Peyer's patch (tissue), 4 donors: ENCODE results near the gene PSPC1. TPM values are rescaled to one million over a fixed set of nuclear protein-coding genes. Genes with fewer than 3 reads are reported as not detected.
A peak's percentile ranks its signal among the peaks of the same experiment; 100 is the strongest.
"Not testable (repeated sequence)": the region's sequence is repeated elsewhere in the genome, so short reads cannot be mapped to it uniquely, and the experiment has no call there.

Experiments used
- DNase-seq, 3 donors: peaks; one replicate each; pipeline ENCODE4 v3.0.0-alpha.2; 2017 to 2019
- H3K27ac ChIP-seq, 4 donors: fragments of 200-600 bp; sonication (generic); one replicate each; pipeline ENCODE4 v1.5.1; 2016 to 2019
- H3K27me3 ChIP-seq, 2 donors: fragments of 200-600 bp; sonication (generic); one replicate each; pipeline ENCODE4 v1.5.1; 2019
- H3K36me3 ChIP-seq, 3 donors: fragments of 200-600 bp; sonication (generic); one replicate each; pipeline ENCODE4 v1.5.1; 2016 to 2019
- H3K4me1 ChIP-seq, 4 donors: fragments of 200-600 bp; sonication (generic); one replicate each; pipeline ENCODE4 v1.5.1; 2016 to 2019
- H3K4me3 ChIP-seq, 4 donors: fragments of 200-600 bp; sonication (generic); 1 replicate in 3 of 4; 2 replicates in 1 of 4; pipeline ENCODE4 v1.5.1; 2016 to 2019; ENCODE audit warnings: mild to moderate bottlenecking in 1 of 4
- H3K9me3 ChIP-seq, 4 donors: fragments of 200-600 bp; sonication (generic); one replicate each; pipeline ENCODE4 v1.5.1; 2016 to 2019; ENCODE audit warnings: mild to moderate bottlenecking in 1 of 4
- POLR2A ChIP-seq, 2 donors: fragments of 450-650 bp; IDR thresholded peaks; one replicate each; pipeline ENCODE4 v1.5.1; 2017; ENCODE audit warnings: antibody characterized with exemption in 2 of 2, mild to moderate bottlenecking in 2 of 2, moderate library complexity in 2 of 2
- total RNA-seq, 4 donors: library from RNA; depleted of rRNA; stranded (reverse); fragments of >200 nt; gene quantifications; one replicate each; pipeline ENCODE4 v1.1.0, GENCODE V29; 2016
- TF ChIP-seq, protein P1 (sequence below), 6 experiments: fragments of 450-650 bp in 4 of 6; fragments of 200-600 bp in 2 of 6; sonication (generic) in 1 of 6; IDR thresholded peaks; one replicate each; pipeline ENCODE4 v1.5.1; 2017 to 2019; ENCODE audit warnings: antibody characterized with exemption in 6 of 6, mild to moderate bottlenecking in 3 of 6, moderate library complexity in 1 of 6

Gene PSPC1
- total RNA-seq, 4 donors from 2014 or later = 39.6 to 337 (median 67.3) TPM

DNA sequence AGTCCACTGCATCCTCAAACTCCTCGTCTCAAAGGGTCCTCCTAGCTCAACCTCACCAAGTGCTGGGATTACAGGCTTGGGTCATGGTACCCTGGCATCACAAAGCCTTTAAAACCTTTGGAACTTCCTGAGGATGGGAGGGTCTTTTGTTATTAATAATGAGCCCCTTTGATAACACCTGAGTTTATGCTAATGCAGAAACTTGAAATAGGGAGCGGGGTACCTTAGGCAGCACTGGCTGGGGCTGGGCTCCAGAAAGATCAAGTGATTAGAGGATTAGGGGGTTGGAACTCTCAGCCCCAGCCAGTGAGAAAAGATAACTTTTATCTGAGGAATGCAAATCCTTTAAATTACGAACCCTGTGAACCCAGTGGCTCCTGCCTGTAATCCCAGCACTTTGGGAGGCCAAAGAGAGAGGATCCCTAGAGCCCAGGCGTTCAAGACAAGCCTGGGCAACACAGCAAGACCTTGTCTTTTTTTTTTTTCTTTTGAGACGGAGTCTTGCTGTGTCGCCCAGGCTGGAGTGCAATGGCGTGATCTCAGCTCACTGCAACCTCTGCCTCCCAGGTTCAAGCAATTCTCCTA is 9.3 kb upstream of the PSPC1 start:
- H3K27ac ChIP-seq = no peak overlapping the region
- no peaks in the 10 kb centered on the region for H3K27me3 ChIP-seq
- DNase-seq = no peak
- H3K4me1 ChIP-seq = no peaks in the 10 kb centered on the region
- H3K4me3 ChIP-seq = no peak overlapping the region
- no peaks in the 10 kb centered on the region for H3K9me3 ChIP-seq
- no peaks in the 10 kb centered on the region for H3K36me3 ChIP-seq
- no peak for TF ChIP-seq POLR2A (IDR thresholded peaks at IDR 0.05)
- TF ChIP-seq, protein P1, sequence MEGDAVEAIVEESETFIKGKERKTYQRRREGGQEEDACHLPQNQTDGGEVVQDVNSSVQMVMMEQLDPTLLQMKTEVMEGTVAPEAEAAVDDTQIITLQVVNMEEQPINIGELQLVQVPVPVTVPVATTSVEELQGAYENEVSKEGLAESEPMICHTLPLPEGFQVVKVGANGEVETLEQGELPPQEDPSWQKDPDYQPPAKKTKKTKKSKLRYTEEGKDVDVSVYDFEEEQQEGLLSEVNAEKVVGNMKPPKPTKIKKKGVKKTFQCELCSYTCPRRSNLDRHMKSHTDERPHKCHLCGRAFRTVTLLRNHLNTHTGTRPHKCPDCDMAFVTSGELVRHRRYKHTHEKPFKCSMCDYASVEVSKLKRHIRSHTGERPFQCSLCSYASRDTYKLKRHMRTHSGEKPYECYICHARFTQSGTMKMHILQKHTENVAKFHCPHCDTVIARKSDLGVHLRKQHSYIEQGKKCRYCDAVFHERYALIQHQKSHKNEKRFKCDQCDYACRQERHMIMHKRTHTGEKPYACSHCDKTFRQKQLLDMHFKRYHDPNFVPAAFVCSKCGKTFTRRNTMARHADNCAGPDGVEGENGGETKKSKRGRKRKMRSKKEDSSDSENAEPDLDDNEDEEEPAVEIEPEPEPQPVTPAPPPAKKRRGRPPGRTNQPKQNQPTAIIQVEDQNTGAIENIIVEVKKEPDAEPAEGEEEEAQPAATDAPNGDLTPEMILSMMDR (IDR thresholded peaks at IDR 0.05) = no peak

DNA sequence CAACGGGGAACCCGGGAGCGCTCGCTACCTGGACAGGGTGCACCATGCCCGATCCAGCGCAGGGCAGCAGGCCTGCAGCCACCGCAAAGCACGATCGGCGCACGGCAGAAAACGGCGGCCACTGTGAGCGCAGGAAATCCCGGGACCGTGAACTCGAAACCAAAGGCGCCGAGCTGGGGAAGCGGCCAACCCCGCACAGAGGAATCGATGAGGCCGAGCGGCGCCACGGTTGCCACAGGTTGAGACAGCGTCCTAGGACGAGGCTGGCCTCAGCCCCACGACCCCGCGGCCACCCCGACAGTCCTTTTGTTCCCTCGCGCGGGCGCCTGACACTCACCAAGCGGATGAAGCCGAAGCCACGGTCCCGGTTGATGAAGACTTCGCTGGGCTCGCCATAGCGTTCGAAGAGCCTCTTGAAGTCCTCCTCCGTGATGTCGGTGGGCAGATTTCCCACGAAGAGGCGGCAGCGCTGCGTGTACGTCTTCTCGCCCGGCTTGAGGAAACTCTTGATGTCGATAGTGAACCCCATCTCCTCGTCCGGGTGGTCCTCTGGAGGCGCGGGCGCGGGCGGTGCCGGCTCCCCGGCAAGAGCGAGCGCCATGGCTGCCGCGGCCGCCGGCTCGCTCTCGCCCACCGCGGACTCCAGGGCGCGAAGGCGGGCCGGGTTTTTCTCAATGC is 557 bp downstream of the PSPC1 start:
- peak in 1 of 2 donors; percentile 11 for TF ChIP-seq POLR2A (IDR thresholded peaks at IDR 0.05)
- TF ChIP-seq, protein P1 (IDR thresholded peaks at IDR 0.05) = peak in 1 of 6 experiments; percentile 14
- peaks cover 0 to 6% (median 2%) of the 10 kb centered on the region in 4 donors for H3K4me1 ChIP-seq
- H3K36me3 ChIP-seq = no peaks in the 10 kb centered on the region
- peak overlapping the region; percentile 88 to 95 (median 91) for H3K27ac ChIP-seq
- peak overlapping the region; percentile 76 to 90 (median 85) for H3K4me3 ChIP-seq
- H3K9me3 ChIP-seq = no peaks in the 10 kb centered on the region
- no peaks in the 10 kb centered on the region for H3K27me3 ChIP-seq
- peak; percentile 49 to 77 (median 76) for DNase-seq

DNA sequence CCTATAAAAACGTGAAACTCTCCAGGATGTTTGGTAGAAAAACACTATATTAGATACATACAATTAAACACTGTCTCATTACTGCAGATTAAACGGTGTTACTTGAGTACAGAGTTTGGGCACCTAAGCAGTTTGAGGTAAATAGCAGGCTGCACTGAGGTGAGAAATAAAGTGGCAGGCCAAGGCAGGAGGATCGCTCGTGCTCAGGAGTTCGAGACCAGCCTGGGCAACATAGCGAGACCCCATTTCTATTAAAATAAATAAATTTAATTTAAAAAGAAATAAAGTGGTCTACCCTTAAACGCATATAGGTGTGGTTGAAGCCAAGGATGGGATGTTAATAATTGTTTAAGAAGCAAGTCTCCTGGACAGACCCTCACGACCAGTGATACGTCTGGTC is 1.2 kb downstream of the PSPC1 start:
- DNase-seq = peak in 1 of 3 donors; percentile 37
- Histone ChIP-seq H3K36me3 (no peaks in the 10 kb centered on the region), H3K27ac (peak overlapping the region; percentile 88 to 95 (median 91)), H3K9me3 (no peaks in the 10 kb centered on the region), H3K4me1 (peaks cover 0 to 6% (median 2%) of the 10 kb centered on the region in 4 donors), H3K4me3 (peak overlapping the region; percentile 76 to 90 (median 85)), H3K27me3 (no peaks in the 10 kb centered on the region)
- TF ChIP-seq POLR2A (IDR thresholded peaks at IDR 0.05) = no peak
- TF ChIP-seq, protein P1 (IDR thresholded peaks at IDR 0.05) = no peak

DNA sequence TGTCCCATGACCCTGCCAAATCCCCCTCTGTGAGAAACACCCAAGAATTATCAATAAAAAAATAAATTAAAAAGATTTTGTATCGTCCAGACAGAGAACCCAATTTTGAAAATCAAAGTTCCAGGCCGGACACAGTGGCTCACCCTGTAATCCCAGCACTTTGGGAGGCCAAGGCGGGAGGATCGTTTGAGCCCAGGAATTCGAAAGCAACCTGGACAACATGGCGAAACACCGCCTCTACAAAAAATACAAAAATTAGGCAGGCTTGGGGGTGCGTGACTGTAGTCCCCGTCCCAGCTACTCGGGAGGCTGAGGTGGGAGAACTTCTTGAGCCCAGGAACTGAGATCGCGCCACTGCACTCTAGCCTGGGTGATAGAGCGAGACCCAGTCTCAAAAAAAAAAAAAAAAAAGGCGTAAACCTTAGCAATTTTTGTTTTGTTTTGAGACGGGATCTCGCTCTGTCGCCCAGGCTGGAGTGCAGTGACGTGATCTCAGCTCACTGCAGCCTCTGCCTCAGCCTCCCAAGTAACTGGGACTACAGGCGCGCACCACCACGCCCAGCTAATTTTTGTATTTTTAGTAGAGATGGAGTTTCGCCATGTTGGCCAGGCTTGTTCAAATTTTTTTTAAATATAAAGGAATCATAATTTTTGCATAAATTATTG is 1.9 kb downstream of the PSPC1 start:
- peak overlapping the region; percentile 76 to 90 (median 85) for H3K4me3 ChIP-seq
- H3K9me3 ChIP-seq, H3K27me3 ChIP-seq, H3K4me1 ChIP-seq, H3K36me3 ChIP-seq, H3K27ac ChIP-seq: not testable (repeated sequence)
- peak in 1 of 3 donors; percentile 39 for DNase-seq

DNA sequence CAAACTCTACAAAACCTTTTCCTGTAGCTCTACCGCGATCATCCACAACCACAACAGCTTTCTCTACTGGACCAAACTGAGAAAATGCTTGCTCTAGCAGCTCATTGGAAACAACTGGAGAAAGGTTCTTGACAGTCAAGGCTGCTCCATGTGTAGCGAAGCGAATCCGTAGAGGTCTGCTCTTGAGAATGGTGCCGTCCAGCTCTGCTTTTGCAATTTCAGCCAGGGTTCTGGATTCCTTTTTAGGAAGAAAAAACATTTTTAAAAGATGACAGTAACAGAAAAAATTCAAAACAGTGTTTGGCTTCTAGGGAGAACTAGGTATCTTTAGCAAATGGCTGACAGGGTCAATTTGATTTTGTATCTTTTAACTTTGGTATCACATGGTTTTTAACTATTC is 10.4 kb downstream of the PSPC1 start:
- no peak for DNase-seq
- H3K27ac ChIP-seq = no peak overlapping the region
- H3K27me3 ChIP-seq = no peaks in the 10 kb centered on the region
- H3K9me3 ChIP-seq = no peaks in the 10 kb centered on the region
- peaks cover 0 to 40% (median 0%) of the 10 kb centered on the region in 3 donors for H3K36me3 ChIP-seq
- no peak overlapping the region for H3K4me3 ChIP-seq
- H3K4me1 ChIP-seq = no peaks in the 10 kb centered on the region
- TF ChIP-seq, protein P1 (IDR thresholded peaks at IDR 0.05) = no peak
- no peak for TF ChIP-seq POLR2A (IDR thresholded peaks at IDR 0.05)

DNA sequence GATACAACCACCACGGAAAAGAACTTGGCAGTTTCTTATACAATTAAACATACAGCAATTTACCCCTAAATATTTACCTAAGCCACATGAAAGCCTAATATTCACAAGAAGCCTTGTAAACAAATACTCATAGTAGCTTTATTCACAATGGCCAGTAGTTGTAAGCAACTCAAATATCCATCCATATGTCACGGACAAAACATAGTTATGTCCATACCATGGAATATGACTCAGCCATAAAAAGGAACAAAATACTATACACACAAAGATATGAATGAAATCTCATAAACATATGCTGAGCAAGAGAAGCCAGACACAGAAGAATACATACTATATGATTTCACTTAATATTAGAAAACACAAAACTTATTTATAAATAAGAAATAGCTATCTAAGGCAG is 12.9 kb downstream of the PSPC1 start:
- TF ChIP-seq POLR2A (IDR thresholded peaks at IDR 0.05) = no peak
- TF ChIP-seq, protein P1 (IDR thresholded peaks at IDR 0.05) = no peak
- no peak for DNase-seq
- H3K9me3 ChIP-seq = no peaks in the 10 kb centered on the region
- no peak overlapping the region for H3K27ac ChIP-seq
- peaks cover 0 to 40% (median 0%) of the 10 kb centered on the region in 3 donors for H3K36me3 ChIP-seq
- H3K27me3 ChIP-seq = no peaks in the 10 kb centered on the region
- no peak overlapping the region for H3K4me3 ChIP-seq
- H3K4me1 ChIP-seq = no peaks in the 10 kb centered on the region
